GM21423 (cell line): ENCODE data around the gene KLHL40.

ENCODE experiments used
- ATAC-seq: cut with Tn5 transposase; IDR thresholded peaks from one replicate; pipeline ENCODE4 v1.9.1; 2021; ENCODE audit warnings: mild to moderate bottlenecking, moderate library complexity; ENCODE audit not compliant: unreplicated experiment

The KLHL40 gene

DNA sequence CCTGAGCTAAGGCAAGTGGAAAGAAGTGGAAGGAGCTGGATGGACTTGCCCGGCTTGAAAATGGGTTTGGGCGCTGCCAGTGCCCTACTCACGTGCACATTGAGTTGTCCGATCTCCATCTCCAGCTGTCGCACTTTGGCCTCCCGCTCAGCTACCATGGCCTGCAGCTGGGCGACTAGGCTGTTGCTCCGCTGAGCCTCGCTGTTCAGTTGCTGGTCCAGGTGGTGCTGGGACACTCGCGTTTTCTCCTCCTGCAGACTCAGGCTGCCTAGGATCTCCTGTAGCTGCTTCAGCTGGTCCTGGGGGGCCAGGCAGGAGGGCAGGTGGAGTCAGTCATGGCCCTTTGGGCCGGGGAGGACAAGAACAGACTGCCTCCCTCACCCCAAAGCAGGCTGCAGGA lies 50.3 kb downstream of the KLHL40 start:
- no peak for ATAC-seq

DNA sequence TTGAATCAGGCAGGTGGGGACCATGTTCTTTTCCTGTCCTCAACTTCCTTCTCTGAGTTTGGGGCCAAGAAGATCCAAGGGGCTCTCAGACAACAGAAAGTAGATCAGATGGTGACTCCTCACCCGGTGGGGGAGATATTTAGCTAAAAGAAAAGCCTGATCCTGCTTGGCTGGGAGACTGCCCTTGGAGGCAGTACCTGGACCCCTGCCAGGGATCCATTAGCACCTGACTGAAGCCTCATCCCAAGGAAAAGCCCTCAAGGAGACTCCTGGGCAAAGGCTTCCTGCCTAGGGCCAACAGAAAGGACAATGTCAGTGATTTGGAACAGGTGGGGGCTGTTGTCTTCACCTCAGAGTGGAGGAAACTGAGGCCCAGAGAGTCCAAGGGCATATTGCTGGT lies 50.7 kb downstream of the KLHL40 start:
- ATAC-seq = no peak

DNA sequence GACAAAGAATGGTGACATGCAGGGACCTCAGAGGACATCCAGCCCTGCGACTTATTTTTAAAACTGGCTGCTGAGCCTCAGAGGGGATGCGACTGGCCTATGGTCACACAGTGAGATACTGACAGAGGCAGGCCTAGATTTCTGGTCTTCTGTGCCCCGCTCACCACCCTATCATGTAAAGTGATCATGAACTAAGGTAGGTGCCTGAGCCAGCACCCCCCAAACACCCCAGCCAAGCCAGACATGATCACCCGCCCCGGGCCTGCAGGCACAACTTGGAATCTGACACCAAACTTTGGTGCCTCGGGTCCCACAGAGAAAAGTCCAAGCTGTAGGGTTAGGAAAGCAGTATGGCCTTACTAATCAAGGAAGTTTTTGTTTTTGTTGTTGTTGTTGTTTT lies 51.2 kb downstream of the KLHL40 start:
- ATAC-seq = no peak

DNA sequence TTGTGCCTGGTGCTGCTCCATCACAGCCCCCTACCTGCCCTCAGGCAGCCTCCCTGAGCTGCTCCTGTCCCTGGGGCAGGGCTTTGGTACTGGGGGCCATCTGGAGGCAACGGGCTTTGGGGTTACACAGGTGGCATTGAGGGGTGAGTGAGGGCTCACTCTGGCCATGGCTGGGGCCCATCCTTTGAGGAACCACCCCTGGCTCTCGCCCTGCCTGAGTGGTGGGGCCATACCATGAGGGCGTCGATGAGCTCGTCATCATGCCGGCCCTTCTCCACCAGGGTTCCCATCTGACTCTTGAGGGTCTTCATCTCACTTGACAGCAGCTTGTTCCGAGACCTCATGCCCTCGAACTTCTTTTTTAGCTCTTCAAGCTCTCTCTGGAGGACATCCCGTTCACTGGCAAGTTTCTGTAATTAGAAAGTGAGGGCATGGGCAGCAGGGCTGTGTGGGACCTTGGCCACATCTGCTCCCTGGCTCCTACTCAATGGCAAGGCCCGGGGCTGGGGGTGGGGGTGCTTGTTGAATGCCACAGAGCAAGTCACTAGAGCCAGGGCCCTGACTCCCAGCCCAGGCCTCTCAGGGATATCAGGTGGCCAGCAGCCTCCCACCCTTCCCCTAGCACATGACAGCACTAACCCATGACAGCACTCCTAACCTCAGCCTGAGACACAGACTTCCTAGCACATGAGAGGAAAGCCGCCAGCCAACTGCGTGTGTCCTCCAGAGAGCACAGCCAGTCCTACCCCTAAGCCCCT lies 54.2 kb downstream of the KLHL40 start:
- ATAC-seq = no peak

DNA sequence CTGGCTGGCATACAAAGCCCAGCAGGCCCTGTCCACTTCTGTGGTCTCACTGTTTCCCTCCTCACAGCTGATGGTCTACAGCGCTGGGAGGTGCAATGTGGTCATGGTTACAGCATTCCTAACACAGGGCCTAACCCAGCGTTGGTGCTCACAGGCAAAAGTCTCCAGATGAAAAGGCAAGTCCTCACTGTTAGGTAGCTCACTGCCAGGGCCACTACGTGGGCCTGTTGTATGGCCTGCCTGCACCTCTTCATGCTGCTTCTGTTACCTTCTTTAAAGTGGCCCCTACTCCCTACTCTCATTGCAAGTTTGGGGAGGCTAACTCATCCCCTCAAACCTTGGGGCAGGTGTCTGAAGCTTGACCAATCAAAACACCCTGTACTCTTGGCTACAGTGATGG lies 56.5 kb downstream of the KLHL40 start:
- ATAC-seq = no peak
